Erythroblast (primary cell): ENCODE results near the gene MED25.

Source experiments
- GATA1 ChIP-seq: IDR thresholded peaks from 2 replicates; pipeline ENCODE4 v1.6.1; 2011; ENCODE audit warnings: low read depth, mild to moderate bottlenecking, control low read depth, low read length, moderate library complexity
- POLR2A ChIP-seq: IDR thresholded peaks from 2 replicates; pipeline ENCODE4 v1.6.1; 2011; ENCODE audit warnings: mild to moderate bottlenecking, low read length

- TF ChIP-seq POLR2A: no peak
- no peak for TF ChIP-seq GATA1
Measured at GRCh38 chr19:49864890-49865289, 46.8 kb downstream of the MED25 start.
